AG09309 (cell line): ENCODE measurements around the gene DLGAP1.
A peak's percentile ranks its signal among the peaks of the same experiment; 100 is the strongest.

Source experiments
- DNase-seq: peaks from one replicate; pipeline ENCODE4 v3.0.0-alpha.2; 2010; ENCODE audit warnings: low read depth
- H3K4me3 ChIP-seq: 2 replicates; pipeline ENCODE4 v1.5.1; 2011; ENCODE audit warnings: mild to moderate bottlenecking, low read depth, low read length, moderate library complexity; ENCODE audit not compliant: control insufficient read depth
- TF ChIP-seq, protein P1 (sequence below): IDR thresholded peaks from 2 replicates; pipeline ENCODE4 v1.5.1; 2011; ENCODE audit warnings: mild to moderate bottlenecking, low read depth, low read length, inconsistent platforms; ENCODE audit not compliant: insufficient read depth, control insufficient read depth; ENCODE audit errors: missing control alignments

DLGAP1 gene

DNA sequence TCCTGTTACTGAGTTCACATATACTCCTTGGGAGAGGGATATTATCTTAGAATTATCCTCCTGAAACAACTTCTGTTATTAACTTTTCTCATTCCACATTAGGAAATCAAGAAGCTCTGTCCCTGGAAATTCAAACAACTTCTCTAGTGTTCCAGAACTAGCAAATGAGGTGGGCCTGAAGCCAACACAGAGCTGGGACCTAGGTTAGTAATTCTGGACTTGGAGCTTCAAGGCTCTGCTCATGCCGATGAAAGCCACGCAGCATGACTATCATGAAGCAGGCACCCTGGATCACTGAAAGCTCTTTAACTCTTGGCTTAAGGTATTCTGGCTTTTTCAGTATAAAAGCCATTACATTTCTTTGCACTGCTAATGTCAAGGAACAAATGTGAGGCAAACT is 762.4 kb downstream of the DLGAP1 start:
- no peak overlapping the region for H3K4me3 ChIP-seq
- TF ChIP-seq, protein P1, sequence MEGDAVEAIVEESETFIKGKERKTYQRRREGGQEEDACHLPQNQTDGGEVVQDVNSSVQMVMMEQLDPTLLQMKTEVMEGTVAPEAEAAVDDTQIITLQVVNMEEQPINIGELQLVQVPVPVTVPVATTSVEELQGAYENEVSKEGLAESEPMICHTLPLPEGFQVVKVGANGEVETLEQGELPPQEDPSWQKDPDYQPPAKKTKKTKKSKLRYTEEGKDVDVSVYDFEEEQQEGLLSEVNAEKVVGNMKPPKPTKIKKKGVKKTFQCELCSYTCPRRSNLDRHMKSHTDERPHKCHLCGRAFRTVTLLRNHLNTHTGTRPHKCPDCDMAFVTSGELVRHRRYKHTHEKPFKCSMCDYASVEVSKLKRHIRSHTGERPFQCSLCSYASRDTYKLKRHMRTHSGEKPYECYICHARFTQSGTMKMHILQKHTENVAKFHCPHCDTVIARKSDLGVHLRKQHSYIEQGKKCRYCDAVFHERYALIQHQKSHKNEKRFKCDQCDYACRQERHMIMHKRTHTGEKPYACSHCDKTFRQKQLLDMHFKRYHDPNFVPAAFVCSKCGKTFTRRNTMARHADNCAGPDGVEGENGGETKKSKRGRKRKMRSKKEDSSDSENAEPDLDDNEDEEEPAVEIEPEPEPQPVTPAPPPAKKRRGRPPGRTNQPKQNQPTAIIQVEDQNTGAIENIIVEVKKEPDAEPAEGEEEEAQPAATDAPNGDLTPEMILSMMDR = no peak
- no peak for DNase-seq

DNA sequence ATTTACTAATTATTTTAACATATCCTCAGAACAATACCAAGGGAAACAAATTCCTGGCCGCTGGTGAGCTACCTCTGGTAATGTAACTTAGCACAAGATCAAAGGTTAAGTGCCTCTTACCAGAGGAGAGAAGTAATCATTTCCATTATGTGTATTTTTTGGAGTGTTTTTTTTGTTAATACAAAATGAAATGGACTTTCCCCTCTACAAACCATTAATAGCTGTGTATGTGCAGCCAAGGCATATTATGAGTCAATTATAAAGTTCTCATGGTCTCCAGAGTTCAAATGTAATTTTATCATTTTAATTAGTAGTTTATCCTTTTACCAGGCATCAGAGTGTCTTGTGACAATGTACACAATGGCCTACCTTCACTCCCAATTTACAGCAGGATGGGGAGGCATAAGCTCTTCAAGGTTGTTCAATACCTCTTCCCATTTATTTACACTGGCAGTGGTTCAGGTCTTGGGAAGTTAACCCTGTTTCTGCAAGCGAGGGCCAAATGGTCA is 762.9 kb downstream of the DLGAP1 start:
- DNase-seq = no peak
- TF ChIP-seq, protein P1 = no peak

DNA sequence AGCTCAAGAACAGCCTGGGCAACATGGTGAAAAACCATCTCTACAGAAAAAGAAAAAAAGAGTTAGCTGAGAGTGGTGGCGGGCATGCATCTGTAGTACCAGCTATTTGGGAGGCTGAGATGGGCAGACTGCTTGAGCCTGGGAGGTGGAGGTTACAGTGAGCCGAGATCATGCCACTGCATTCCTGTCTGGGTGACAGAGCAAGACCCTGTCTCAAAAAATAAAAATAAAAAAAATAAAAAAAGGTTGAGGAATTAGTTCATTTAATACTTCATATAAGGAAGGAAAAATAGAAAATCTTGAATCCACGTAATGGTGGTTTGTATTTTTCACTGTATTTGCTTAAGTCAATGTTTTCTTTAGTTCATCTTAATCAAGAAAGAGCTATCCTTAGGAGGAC is 763.4 kb downstream of the DLGAP1 start:
- TF ChIP-seq, protein P1 = no peak
- H3K4me3 ChIP-seq = no peak overlapping the region
- DNase-seq = no peak

More for the DNA sequence above, 762.9 kb downstream of the DLGAP1 start:
- no peak overlapping the region for H3K4me3 ChIP-seq

DNA sequence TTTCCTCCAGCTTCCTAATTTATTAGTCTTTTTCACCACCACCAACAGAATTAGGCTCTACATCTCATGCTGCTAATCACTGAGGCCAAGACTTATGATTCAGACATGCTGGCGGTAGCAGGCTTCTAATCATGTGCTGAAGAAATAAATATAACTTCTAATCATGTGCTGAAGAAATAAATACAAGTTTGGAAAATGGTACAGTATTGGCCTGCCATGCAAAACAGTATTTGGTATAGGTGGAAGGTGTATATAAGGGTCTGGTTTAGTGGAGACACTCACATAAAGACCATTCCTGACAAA is 764.4 kb downstream of the DLGAP1 start:
- TF ChIP-seq, protein P1 = no peak
- no peak for DNase-seq
- H3K4me3 ChIP-seq = no peak overlapping the region

DNA sequence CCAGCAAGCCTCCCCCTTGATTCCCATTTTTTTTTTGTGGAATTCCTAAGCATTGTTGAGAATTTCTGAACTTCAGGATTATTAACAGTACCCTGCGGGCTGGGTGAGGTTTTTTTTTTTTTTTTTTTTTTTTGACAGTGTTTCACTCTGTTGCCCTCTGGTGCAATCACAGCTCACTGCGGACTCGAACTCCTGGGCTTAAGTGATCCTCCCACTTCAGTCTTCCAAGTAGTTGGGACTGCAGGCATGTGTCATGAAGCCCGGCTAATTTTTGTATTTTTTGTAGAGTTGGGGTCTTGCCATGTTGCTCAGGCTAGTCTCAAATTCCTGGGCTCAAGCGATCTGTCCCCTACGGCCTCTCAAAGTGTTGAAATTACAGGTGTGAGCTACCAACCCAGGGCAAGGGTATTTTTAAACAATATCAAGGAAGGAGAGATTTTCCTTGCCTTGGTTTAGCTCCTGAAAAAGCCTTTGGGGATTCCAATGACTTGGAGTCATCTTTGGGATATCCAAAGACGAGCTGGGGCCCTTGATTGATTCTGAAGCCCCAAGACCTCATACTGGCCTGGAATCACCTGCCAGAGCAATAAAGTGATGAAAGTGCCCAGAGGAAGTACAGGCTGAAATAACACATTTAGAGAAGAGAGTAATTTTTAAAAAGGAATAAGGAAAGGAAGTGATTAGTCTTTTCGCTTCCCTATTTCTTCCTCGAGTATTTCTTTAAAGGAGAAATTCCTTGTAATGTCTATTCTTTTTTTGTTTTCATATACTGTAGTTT is 764.9 kb downstream of the DLGAP1 start:
- H3K4me3 ChIP-seq = no peak overlapping the region
- no peak for DNase-seq
- TF ChIP-seq, protein P1 = no peak

DNA sequence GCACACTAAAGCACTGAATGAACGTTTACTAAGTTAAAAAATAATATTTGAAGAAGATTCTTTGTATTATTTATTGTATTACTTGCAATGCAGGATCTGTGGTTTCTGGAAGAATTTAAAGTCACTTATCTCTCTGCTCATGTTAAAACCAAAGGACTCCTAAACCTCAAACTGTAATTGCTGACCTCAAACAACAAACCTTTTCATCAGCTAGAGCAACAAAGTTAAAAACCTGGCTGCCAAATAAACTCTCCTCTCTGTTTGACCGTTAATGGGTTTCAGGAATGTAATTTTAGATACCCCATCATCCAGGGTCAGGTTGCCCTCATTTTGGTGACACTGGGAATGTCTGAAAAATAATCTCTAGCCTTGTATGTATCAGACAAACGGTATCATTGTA is 766.0 kb downstream of the DLGAP1 start:
- TF ChIP-seq, protein P1 = no peak
- no peak overlapping the region for H3K4me3 ChIP-seq
- peak; percentile 18 for DNase-seq
